Endodermal cell (in vitro differentiated cells): ENCODE data around the gene LOXHD1. TPM values are rescaled to one million over a fixed set of nuclear protein-coding genes. Genes with fewer than 3 reads are reported as not detected.

Experiments
- DNase-seq: peaks from one replicate; pipeline ENCODE4 v3.0.0-alpha.2; 2017
- H3K27ac ChIP-seq: 2 replicates; pipeline ENCODE4 v1.5.1; 2013; ENCODE audit warnings: mild to moderate bottlenecking, low read depth, low read length, moderate library complexity
- H3K27me3 ChIP-seq: 2 replicates; pipeline ENCODE4 v1.6.1; 2013; ENCODE audit warnings: mild to moderate bottlenecking, low read length, moderate library complexity; ENCODE audit not compliant: insufficient read depth, control insufficient read depth, poor library complexity, severe bottlenecking
- H3K36me3 ChIP-seq: 2 replicates; pipeline ENCODE4 v1.7.0; 2013; ENCODE audit warnings: mild to moderate bottlenecking, low read length, moderate library complexity; ENCODE audit not compliant: control insufficient read depth, insufficient read depth
- H3K4me1 ChIP-seq: one replicate; pipeline ENCODE4 v1.7.0; 2013; ENCODE audit warnings: low read length; ENCODE audit not compliant: control insufficient read depth, insufficient read depth
- H3K4me3 ChIP-seq: 2 replicates; pipeline ENCODE4 v1.5.1; 2013; ENCODE audit warnings: mild to moderate bottlenecking, low read length, moderate library complexity
- H3K9ac ChIP-seq: 2 replicates; pipeline ENCODE4 v1.6.1; 2013; ENCODE audit warnings: mild to moderate bottlenecking, low read length, moderate library complexity; ENCODE audit not compliant: poor library complexity, severe bottlenecking; ENCODE audit errors: extremely low read depth
- H3K9me3 ChIP-seq: 2 replicates; pipeline ENCODE4 v1.6.1; 2013; ENCODE audit warnings: mild to moderate bottlenecking, low read length, moderate library complexity; ENCODE audit not compliant: control insufficient read depth
- H3K27ac Mint-ChIP-seq: 2 replicates; pipeline ENCODE4 v1.8.0; 2020; ENCODE audit warnings: mixed read lengths
- H3K27me3 Mint-ChIP-seq: 2 replicates; pipeline ENCODE4 v1.8.0; 2021; ENCODE audit warnings: mild to moderate bottlenecking, mixed read lengths; ENCODE audit not compliant: insufficient read depth
- H3K36me3 Mint-ChIP-seq: 2 replicates; pipeline ENCODE4 v1.8.0; 2020; ENCODE audit warnings: low read depth, mixed read lengths
- H3K4me1 Mint-ChIP-seq: 2 replicates; pipeline ENCODE4 v1.8.0; 2020; ENCODE audit warnings: mixed read lengths
- H3K4me3 Mint-ChIP-seq: 2 replicates; pipeline ENCODE4 v1.8.0; 2020; ENCODE audit warnings: mild to moderate bottlenecking, moderate library complexity, mixed read lengths
- H3K9me3 Mint-ChIP-seq: 2 replicates; pipeline ENCODE4 v1.8.0; 2020; ENCODE audit warnings: mild to moderate bottlenecking, mixed read lengths
- CTCF ChIP-seq: fragments of 200-600 bp; sonication (generic); conservative IDR thresholded peaks from 2 replicates; pipeline ENCODE4 v1.5.0; 2021; ENCODE audit warnings: antibody characterized with exemption, mild to moderate bottlenecking
- WGBS, 2 experiments: methylation state at CpG; one replicate each; pipeline versions ENCODE4 v1.1.5 to v1.1.7; 2013; ENCODE audit warnings: missing lambda C conversion rate in 2 of 2, mixed read lengths in 1 of 2; ENCODE audit not compliant: insufficient coverage in 1 of 2, insufficient read length in 1 of 2; 5-methylcytosine and 5-hydroxymethylcytosine counted together
- total RNA-seq, 2 donors: library from RNA; stranded (reverse); fragmentation: NEBNext Ultra II Directional in 1 of 2; extraction: Animal tissue kit (Norgen Biotek cat#: 25700) in 1 of 2; gene quantifications; 2 replicates in 1 of 2; 3 replicates in 1 of 2; pipeline ENCODE4 v1.2.1, GENCODE V29; 2021

The LOXHD1 gene
- total RNA-seq, 2 donors from 2014 or later = 2.1 TPM; not detected in 1

GRCh38 chr18:46470714-46471113, 186.3 kb downstream of the LOXHD1 start:
- H3K27me3 ChIP-seq = no peaks in the 10 kb centered on the region
- no peaks in the 10 kb centered on the region for H3K36me3 ChIP-seq
- Mint-ChIP-seq H3K9me3 (no peaks in the 10 kb centered on the region), H3K4me1 (peaks cover 38% of the 10 kb centered on the region), H3K4me3 (no peak overlapping the region), H3K27ac (no peak overlapping the region), H3K36me3 (no peaks in the 10 kb centered on the region), H3K27me3 (peaks cover 48% of the 10 kb centered on the region)
- H3K9ac ChIP-seq = no peak overlapping the region
- no peak for TF ChIP-seq CTCF
- peaks cover 23% of the 10 kb centered on the region for H3K4me1 ChIP-seq
- H3K4me3 ChIP-seq = no peak overlapping the region
- H3K27ac ChIP-seq = no peak overlapping the region
- 88 to 89% methylated on average over 2 to 3 of the region's 3 CpGs for WGBS, 2 experiments
- no peaks in the 10 kb centered on the region for H3K9me3 ChIP-seq
- no peak for DNase-seq

GRCh38 chr18:46469186-46469915, 187.7 kb downstream of the LOXHD1 start:
- Histone ChIP-seq H3K9me3 (no peaks in the 10 kb centered on the region), H3K27ac (no peak overlapping the region), H3K36me3 (no peaks in the 10 kb centered on the region), H3K4me3 (peak overlapping the region; percentile 10), H3K27me3 (peaks cover 6% of the 10 kb centered on the region), H3K4me1 (peaks cover 23% of the 10 kb centered on the region), H3K9ac (no peak overlapping the region)
- no peak overlapping the region for H3K27ac Mint-ChIP-seq
- no peak overlapping the region for H3K4me3 Mint-ChIP-seq
- peak; percentile 59 for DNase-seq
- peaks cover 56% of the 10 kb centered on the region for H3K27me3 Mint-ChIP-seq
- no peaks in the 10 kb centered on the region for H3K9me3 Mint-ChIP-seq
- WGBS, 2 experiments = 71 to 77% methylated on average over 2 to 3 of the region's 3 CpGs
- no peaks in the 10 kb centered on the region for H3K36me3 Mint-ChIP-seq
- no peak for TF ChIP-seq CTCF
- peaks cover 48% of the 10 kb centered on the region for H3K4me1 Mint-ChIP-seq

- peaks cover 8% of the 10 kb centered on the region for H3K27me3 ChIP-seq
- peaks cover 23% of the 10 kb centered on the region for H3K4me1 ChIP-seq
- no peak overlapping the region for H3K27ac ChIP-seq
- 89 to 90% methylated on average over 8 to 10 of the region's 11 CpGs for WGBS, 2 experiments
- no peak for TF ChIP-seq CTCF
- no peak overlapping the region for H3K4me3 ChIP-seq
- H3K9ac ChIP-seq = no peak overlapping the region
- no peak for DNase-seq
- H3K9me3 ChIP-seq = no peaks in the 10 kb centered on the region
- no peaks in the 10 kb centered on the region for H3K9me3 Mint-ChIP-seq
- no peak overlapping the region for H3K4me3 Mint-ChIP-seq
- H3K36me3 ChIP-seq = no peaks in the 10 kb centered on the region
- H3K4me1 Mint-ChIP-seq = peaks cover 53% of the 10 kb centered on the region
- H3K27me3 Mint-ChIP-seq = peaks cover 58% of the 10 kb centered on the region
- H3K36me3 Mint-ChIP-seq = no peaks in the 10 kb centered on the region
- H3K27ac Mint-ChIP-seq = no peak overlapping the region
Measured at GRCh38 chr18:46468426-46469180, 188.4 kb downstream of the LOXHD1 start.
